ENCODE measurements around the gene ZNF710. TPM values are rescaled to one million over a fixed set of nuclear protein-coding genes. Genes with fewer than 3 reads are reported as not detected.

Gene ZNF710
- total RNA-seq, 1 donor from 2014 or later = 3.5 TPM

DNA sequence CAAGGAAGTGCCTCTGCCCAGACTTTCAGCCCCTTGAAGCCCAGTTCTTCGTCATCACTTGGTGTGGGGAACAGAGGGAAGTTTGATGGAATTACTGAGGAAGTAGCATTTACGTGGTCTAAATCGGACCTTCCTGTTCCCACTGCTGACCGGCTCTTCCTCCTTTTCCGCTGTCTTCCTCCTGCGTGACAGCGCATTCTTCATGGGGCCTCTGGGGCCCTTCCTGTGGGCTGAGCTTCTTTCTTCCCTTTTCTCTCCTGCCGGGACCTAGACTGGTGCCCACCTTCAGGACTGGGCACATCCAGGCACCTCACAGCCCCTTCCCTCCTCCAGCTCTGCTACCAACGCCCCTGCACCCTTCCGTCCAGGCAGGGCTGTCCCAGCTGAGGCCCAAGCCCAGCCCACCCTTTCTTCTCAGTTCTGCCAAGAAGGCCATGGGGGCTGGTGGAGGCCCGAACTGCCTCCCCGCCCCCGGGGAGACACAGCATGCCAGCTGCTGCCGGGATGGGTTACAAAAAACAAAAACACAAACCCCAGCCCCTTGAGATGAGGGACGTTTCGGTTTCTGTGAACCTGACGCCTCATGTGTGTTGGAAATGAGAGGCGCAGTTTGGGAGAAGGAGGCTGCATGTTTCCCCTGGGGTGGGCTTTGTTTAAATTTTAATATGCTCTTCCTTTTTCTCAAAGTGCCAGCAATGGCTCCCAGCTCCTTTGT, 19.1 kb downstream of the ZNF710 start:
- Histone ChIP-seq H3K36me3 (no peaks in the 10 kb centered on the region), H3K9me3 (no peaks in the 10 kb centered on the region), H3K27ac (peak overlapping the region; percentile 4 to 47), H3K27me3 (no peaks in the 10 kb centered on the region), H3K4me3 (no peak overlapping the region), H3K4me1 (no peaks in the 10 kb centered on the region)
- TF ChIP-seq, protein P1, sequence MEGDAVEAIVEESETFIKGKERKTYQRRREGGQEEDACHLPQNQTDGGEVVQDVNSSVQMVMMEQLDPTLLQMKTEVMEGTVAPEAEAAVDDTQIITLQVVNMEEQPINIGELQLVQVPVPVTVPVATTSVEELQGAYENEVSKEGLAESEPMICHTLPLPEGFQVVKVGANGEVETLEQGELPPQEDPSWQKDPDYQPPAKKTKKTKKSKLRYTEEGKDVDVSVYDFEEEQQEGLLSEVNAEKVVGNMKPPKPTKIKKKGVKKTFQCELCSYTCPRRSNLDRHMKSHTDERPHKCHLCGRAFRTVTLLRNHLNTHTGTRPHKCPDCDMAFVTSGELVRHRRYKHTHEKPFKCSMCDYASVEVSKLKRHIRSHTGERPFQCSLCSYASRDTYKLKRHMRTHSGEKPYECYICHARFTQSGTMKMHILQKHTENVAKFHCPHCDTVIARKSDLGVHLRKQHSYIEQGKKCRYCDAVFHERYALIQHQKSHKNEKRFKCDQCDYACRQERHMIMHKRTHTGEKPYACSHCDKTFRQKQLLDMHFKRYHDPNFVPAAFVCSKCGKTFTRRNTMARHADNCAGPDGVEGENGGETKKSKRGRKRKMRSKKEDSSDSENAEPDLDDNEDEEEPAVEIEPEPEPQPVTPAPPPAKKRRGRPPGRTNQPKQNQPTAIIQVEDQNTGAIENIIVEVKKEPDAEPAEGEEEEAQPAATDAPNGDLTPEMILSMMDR (IDR thresholded peaks at IDR 0.05) = no peak
- intact Hi-C loops (cut with DNase I) = no loop called here
- DNase-seq (ENCODE audit: low spot score in 2 of 2) = peak in 1 of 2 donors; percentile 63

DNA sequence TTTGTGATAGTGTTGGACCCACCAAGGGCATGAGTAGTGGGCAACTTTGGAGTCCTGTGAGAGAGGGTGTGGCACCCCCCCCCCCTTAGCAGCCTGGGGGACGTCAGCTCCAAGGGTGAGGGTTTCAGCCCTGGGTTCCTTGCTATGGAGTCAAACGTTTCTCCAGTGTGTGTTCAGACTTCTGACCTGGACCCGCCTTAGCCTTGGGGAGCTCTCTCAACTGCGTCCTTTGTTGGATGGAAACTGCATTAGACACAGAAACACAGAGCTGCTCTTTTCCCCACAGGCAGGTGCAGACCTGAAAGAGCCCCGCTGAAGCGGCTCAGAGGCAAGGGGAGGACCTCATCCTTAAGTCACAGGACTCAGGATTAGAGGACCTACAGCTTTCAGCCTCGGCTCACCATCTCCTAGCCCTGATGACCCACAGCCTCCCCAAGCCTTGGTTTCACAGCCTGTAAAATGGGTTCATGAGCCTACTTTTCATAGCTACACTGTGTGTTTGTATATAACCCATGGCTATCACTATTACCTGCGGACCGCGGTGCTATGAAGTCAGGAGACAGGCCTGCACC, 19.9 kb downstream of the ZNF710 start:
- Histone ChIP-seq H3K27me3 (no peaks in the 10 kb centered on the region), H3K4me1 (no peaks in the 10 kb centered on the region), H3K27ac (peak overlapping the region in 1 of 2 donors; percentile 4), H3K9me3 (no peaks in the 10 kb centered on the region), H3K4me3 (no peak overlapping the region), H3K36me3 (no peaks in the 10 kb centered on the region)
- TF ChIP-seq, protein P1 (IDR thresholded peaks at IDR 0.05) = peak in 1 of 3 experiments; percentile 1
- peak in 1 of 2 donors; percentile 43 for DNase-seq (ENCODE audit: low spot score in 2 of 2)
- intact Hi-C loops (cut with DNase I) = no loop called here

DNA sequence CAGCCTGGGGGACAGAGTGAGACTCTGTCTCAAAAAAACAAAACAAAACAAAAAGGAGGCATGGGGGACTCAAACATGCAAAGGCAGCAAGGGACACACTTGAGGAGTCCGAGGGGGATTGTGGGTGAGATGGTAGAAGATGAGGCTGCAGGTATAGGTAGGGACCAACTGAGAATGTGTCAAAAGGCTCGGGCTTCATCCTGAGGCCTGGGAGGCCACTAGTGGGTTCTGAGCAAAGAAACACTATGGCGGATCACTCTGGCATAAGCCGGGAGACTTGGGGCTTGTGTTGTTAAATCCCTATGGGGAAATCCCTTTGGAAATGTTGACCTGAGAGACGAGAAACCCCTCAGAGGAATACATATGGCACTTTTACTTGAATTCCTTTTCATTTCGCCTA, 21.2 kb downstream of the ZNF710 start:
- Histone ChIP-seq H3K27me3 (no peaks in the 10 kb centered on the region), H3K27ac (no peak overlapping the region), H3K4me1 (no peaks in the 10 kb centered on the region), H3K36me3 (no peaks in the 10 kb centered on the region), H3K9me3 (no peaks in the 10 kb centered on the region), H3K4me3 (no peak overlapping the region)
- intact Hi-C loops (cut with DNase I) = no loop called here
- TF ChIP-seq, protein P1 (IDR thresholded peaks at IDR 0.05) = no peak
- peak in 1 of 2 donors; percentile 27 for DNase-seq (ENCODE audit: low spot score in 2 of 2)

DNA sequence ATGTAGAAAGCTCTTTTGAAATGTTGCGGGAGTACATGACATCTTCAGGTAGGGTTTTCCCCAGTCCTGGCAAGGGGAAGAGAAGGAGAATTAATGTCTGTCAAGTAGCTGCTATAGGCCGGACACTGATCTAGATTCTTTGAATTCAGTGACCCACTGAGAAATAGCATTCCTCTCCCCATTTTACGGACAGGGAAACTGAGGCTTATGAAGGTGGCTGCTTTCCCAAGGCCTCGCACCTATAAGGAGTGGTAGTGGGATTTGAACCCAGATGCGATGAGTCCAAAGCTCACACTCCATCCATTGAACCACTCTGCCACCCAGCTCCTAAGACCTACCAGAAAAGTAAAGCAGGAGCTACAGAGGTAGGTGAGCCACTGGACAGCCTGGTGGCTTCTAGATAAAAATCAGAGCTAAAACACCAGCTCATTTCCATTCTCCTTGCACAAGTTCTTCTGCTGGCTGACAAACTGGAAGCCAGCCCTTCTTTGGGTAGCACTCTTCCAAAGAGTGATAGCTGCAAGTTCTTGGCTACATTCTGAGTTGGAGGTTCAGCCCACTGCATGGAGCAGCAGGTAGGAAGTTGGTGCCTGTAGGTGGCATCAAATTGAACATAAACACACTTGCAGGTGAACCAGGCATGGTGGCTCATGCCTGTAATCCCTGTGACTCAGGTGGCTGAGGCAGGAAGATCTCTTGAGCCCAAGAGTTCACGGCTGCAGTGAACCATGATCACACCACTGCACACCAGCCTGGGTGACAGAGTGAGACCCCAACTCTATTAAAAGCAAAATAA, 22.0 kb downstream of the ZNF710 start:
- no peaks in the 10 kb centered on the region for H3K36me3 ChIP-seq
- H3K27me3 ChIP-seq = no peaks in the 10 kb centered on the region
- H3K4me1 ChIP-seq = no peaks in the 10 kb centered on the region
- TF ChIP-seq, protein P1 (IDR thresholded peaks at IDR 0.05) = no peak
- intact Hi-C loops (cut with DNase I) = no loop called here
- H3K9me3 ChIP-seq = no peaks in the 10 kb centered on the region
- H3K27ac ChIP-seq = no peak overlapping the region
- no peak overlapping the region for H3K4me3 ChIP-seq
- DNase-seq (ENCODE audit: low spot score in 2 of 2) = peak in 1 of 2 donors; percentile 28

DNA sequence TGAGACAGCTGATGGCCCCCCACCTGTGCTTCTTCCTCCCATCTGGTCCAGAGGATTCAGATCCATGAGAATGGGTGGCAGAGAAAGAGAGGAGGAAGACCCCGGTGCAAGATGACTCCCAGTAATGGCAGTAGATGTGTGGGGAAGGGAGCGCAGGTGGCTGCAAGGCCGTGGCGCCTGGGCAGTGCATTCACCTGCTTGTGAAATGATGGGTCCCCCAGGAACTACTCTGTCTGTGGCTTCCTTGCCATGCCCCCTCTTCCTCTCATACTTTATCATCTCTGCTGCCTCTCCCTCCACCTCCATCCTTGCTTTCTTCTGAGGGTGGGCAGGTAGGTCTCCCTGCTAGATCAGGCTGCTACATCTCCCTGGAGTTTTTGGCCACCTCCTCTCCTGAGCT, 23.3 kb downstream of the ZNF710 start:
- peak in 1 of 2 donors; percentile 30 for DNase-seq (ENCODE audit: low spot score in 2 of 2)
- Histone ChIP-seq H3K4me3 (no peak overlapping the region), H3K27ac (no peak overlapping the region), H3K4me1 (no peaks in the 10 kb centered on the region), H3K27me3 (no peaks in the 10 kb centered on the region), H3K9me3 (no peaks in the 10 kb centered on the region), H3K36me3 (no peaks in the 10 kb centered on the region)
- TF ChIP-seq, protein P1 (IDR thresholded peaks at IDR 0.05) = no peak
- intact Hi-C loops (cut with DNase I) = no loop called here

Data from ascending aorta (tissue), 2 donors.